ENCODE results near the gene CSNK2A1. TPM values are rescaled to one million over a fixed set of nuclear protein-coding genes. Genes with fewer than 3 reads are reported as not detected.
A peak's percentile ranks its signal among the peaks of the same experiment; 100 is the strongest.

CSNK2A1 gene
- total RNA-seq = 134 and 142 TPM in 2 replicates
- 57.0 and 68.4 TPM in 2 replicates for polyA plus RNA-seq
- 69.2 and 73.8 TPM in 2 replicates for polyA plus RNA-seq (2011; cell fraction: cytosol; rRNA removed)
- polyA plus RNA-seq (2011; cell fraction: nucleus; rRNA removed) = 79.0 and 89.1 TPM in 2 replicates
- 129 and 136 TPM in 2 replicates for polyA plus RNA-seq (2012)
- 165 and 182 TPM in 2 replicates for polyA minus RNA-seq
- polyA minus RNA-seq (2011; cell fraction: cytosol; rRNA and poly(A)+ RNA removed) = 39.4 TPM
- 90.3 and 120 TPM in 2 replicates for polyA minus RNA-seq (2011; cell fraction: nucleus; rRNA and poly(A)+ RNA removed)
- percentile 91 among the genes with signal in this experiment for Bru-seq, nascent RNA
- percentile 94 among the genes with signal in this experiment for BruChase-seq, experiment 1, labeled RNA remaining after a 6-hour chase
- BruChase-seq, experiment 2, labeled RNA remaining after a 2-hour chase = percentile 90 among the genes with signal in this experiment
- long read RNA-seq, full-length matches to known transcripts = 129 of 171 reads
- long read RNA-seq, partial matches to known transcripts = 5 of 171 reads
- long read RNA-seq, other reads (novel, unspliced or antisense) = 37 of 171 reads

GRCh38 chr20:543369-544152 lies at the start of gene CSNK2A1:
CSNK2A1 (minus strand) TSS chr20:543790; CDS start chr20:508551, 35,239 bp downstream.
- FAIRE-seq = peak; percentile 92
- Histone ChIP-seq H2AFZ (ENCODE audit: low read depth, low read length) (peak within 1 kb of the TSS; percentile 96), H3K36me3 (ENCODE audit: control insufficient read depth in 2 of 2, extremely low read depth in 1 of 2, insufficient read depth in 2 of 2, low read length in 2 of 2) (peaks cover 0 to 2% of the 10 kb centered on the region in 2 experiments), H3K27me3 (ENCODE audit: control insufficient read depth in 2 of 2, insufficient read depth in 2 of 2, low read length in 2 of 2) (peaks cover 6 to 8% of the 10 kb centered on the region in 2 experiments), H3K4me3 (replicated peaks in 1 of 3; ENCODE audit: insufficient read depth in 1 of 3, low read depth in 1 of 3, low read length in 3 of 3) (peak within 1 kb of the TSS; percentile 76 to 100 (median 93)), H3K4me2 (ENCODE audit: insufficient read depth, low read length) (peak within 1 kb of the TSS; percentile 83), H3K79me2 (ENCODE audit: control insufficient read depth, insufficient read depth, low read length) (peaks cover 49% of the 10 kb centered on the region), H4K20me1 (replicated peaks; ENCODE audit: control insufficient read depth, extremely low read depth, insufficient read depth, low read length) (peaks cover 15% of the 10 kb centered on the region), H3K9me1 (replicated peaks; ENCODE audit: control insufficient read depth, extremely low read depth, insufficient read depth, low read length) (no peaks in the 10 kb centered on the region), H3K9me3 (replicated peaks; ENCODE audit: control insufficient read depth, insufficient read depth, low read length) (no peaks in the 10 kb centered on the region), H3K27ac (ENCODE audit: insufficient read depth, low read depth, low read length) (peak within 1 kb of the TSS; percentile 89), H3K4me1 (ENCODE audit: control insufficient read depth, extremely low read depth, insufficient read depth, low read length) (peaks cover 28% of the 10 kb centered on the region), H3K9ac (replicated peaks; ENCODE audit: extremely low read depth, insufficient read depth, low read length) (peak within 1 kb of the TSS; percentile 84)
- TF ChIP-seq JUN (IDR thresholded peaks at IDR 0.05; ENCODE audit: borderline replicate concordance, insufficient read depth, insufficient read length, low read depth) (no peak), POLR2A (IDR thresholded peaks at IDR 0.05; ENCODE audit: low read depth, low read length) (peak; percentile 86), POLR2AphosphoS5 (IDR thresholded peaks at IDR 0.05; ENCODE audit: insufficient read depth, low read depth, low read length) (peak; percentile 82)
- ChIA-PET CTCF (interaction anchor here (0.6 to 4.3 kb wide), 5 partner anchors 9 to 124 kb away, joined by 3 to 24 read pairs (median 4); no protein-coding TSS in a partner anchor), POLR2A (no interaction called here)
- dilution Hi-C loops (cut with MboI; ENCODE audit: extremely low pct_ligation_motif_present, low sequenced_read_pairs) = no loop called here
- intact Hi-C loops (cut with micrococcal nuclease) = loop anchor here (2.0 to 5.0 kb wide), 2 partner anchors 109 to 196 kb away; partner anchors contain the start of genes NRSN2 and SRXN1
- DNase-seq (ENCODE audit: low read depth, low spot score) = peak; percentile 97
- BruUV-seq (replicated peaks) = TSS peak; percentile 60

GRCh38 chr20:592506-592905 lies 48.9 kb upstream of the CSNK2A1 start:
- no peak overlapping the region for H3K27ac ChIP-seq (ENCODE audit: insufficient read depth, low read depth, low read length)
- ChIA-PET CTCF (no interaction called here), POLR2A (no interaction called here)
- intact Hi-C loops (cut with micrococcal nuclease) (no loop called here), dilution Hi-C loops (cut with MboI; ENCODE audit: extremely low pct_ligation_motif_present, low sequenced_read_pairs) (no loop called here)
- TF ChIP-seq GATA2 (IDR thresholded peaks at IDR 0.05; ENCODE audit: insufficient read depth, insufficient read length, low read depth, low read length) (no peak), POLR2A (IDR thresholded peaks at IDR 0.05; ENCODE audit: low read depth, low read length) (no peak), MYC (IDR thresholded peaks at IDR 0.05; ENCODE audit: low read depth, low read length) (no peak), EZH2 (IDR thresholded peaks at IDR 0.05; ENCODE audit: borderline replicate concordance, low read depth, low read length, severe bottlenecking) (no peak), POLR2AphosphoS5 (IDR thresholded peaks at IDR 0.05; ENCODE audit: insufficient read depth, low read depth, low read length) (no peak), JUN (IDR thresholded peaks at IDR 0.05; ENCODE audit: borderline replicate concordance, insufficient read depth, insufficient read length, low read depth) (no peak), MAX (IDR thresholded peaks at IDR 0.05; ENCODE audit: insufficient read depth, insufficient read length) (no peak), FOS (IDR thresholded peaks at IDR 0.05; ENCODE audit: borderline replicate concordance, insufficient read depth, low read length) (no peak), CTCF (IDR thresholded peaks at IDR 0.05; ENCODE audit: extremely low read depth in 1 of 2, insufficient read depth in 1 of 2, low read depth in 1 of 2, low read length in 2 of 2) (no peak)
- H4K20me1 ChIP-seq (replicated peaks; ENCODE audit: control insufficient read depth, extremely low read depth, insufficient read depth, low read length) = no peaks in the 10 kb centered on the region
- no peaks in the 10 kb centered on the region for H3K36me3 ChIP-seq (ENCODE audit: control insufficient read depth in 2 of 2, extremely low read depth in 1 of 2, insufficient read depth in 2 of 2, low read length in 2 of 2)
- FAIRE-seq (no peak), DNase-seq (ENCODE audit: low read depth, low spot score) (no peak)
- no peak overlapping the region for H3K9ac ChIP-seq (replicated peaks; ENCODE audit: extremely low read depth, insufficient read depth, low read length)
- H3K27me3 ChIP-seq (ENCODE audit: control insufficient read depth in 2 of 2, insufficient read depth in 2 of 2, low read length in 2 of 2) = peaks cover 0 to 1% of the 10 kb centered on the region in 2 experiments
- no peak overlapping the region for H2AFZ ChIP-seq (ENCODE audit: low read depth, low read length)
- no peaks in the 10 kb centered on the region for H3K9me1 ChIP-seq (replicated peaks; ENCODE audit: control insufficient read depth, extremely low read depth, insufficient read depth, low read length)
- peaks cover 2% of the 10 kb centered on the region for H3K4me1 ChIP-seq (ENCODE audit: control insufficient read depth, extremely low read depth, insufficient read depth, low read length)
- no peak overlapping the region for H3K4me3 ChIP-seq (replicated peaks in 1 of 3; ENCODE audit: insufficient read depth in 1 of 3, low read depth in 1 of 3, low read length in 3 of 3)
- no peak overlapping the region for H3K4me2 ChIP-seq (ENCODE audit: insufficient read depth, low read length)
- BruUV-seq (replicated peaks) = no TSS peak
- H3K9me3 ChIP-seq (replicated peaks; ENCODE audit: control insufficient read depth, insufficient read depth, low read length) = no peaks in the 10 kb centered on the region
- H3K79me2 ChIP-seq (ENCODE audit: control insufficient read depth, insufficient read depth, low read length) = no peaks in the 10 kb centered on the region

Measured in endothelial cell of umbilical vein (primary cell).